Stimulated activated CD8-positive, alpha-beta memory T cell treated with anti-CD3 and anti-CD28 coated beads, Interleukin-7, amount 100 ng/mL, for 4 hours (primary cell): ENCODE measurements around the gene RAPGEF5.
A peak's percentile ranks its signal among the peaks of the same experiment; 100 is the strongest.

Experiments used
- DNase-seq, 2 donors: peaks; one replicate each; pipeline ENCODE4 v3.0.0-alpha.2; 2020; ENCODE audit warnings: low read depth in 2 of 2

RAPGEF5 gene

GRCh38 chr7:22189230-22189629 is 167.7 kb downstream of the RAPGEF5 start:
- no peak for DNase-seq

GRCh38 chr7:22187691-22188348 is 169.1 kb downstream of the RAPGEF5 start:
- DNase-seq, result no peak

- DNase-seq, result no peak
These were observed 171.4 kb downstream of the RAPGEF5 start for GRCh38 chr7:22185559-22185958.

- DNase-seq, result no peak
These were observed 172.3 kb downstream of the RAPGEF5 start for GRCh38 chr7:22184549-22185199.

GRCh38 chr7:22183522-22184280 is 173.3 kb downstream of the RAPGEF5 start:
- DNase-seq, result no peak

- DNase-seq, result no peak
These were observed 174.8 kb downstream of the RAPGEF5 start for GRCh38 chr7:22182149-22182548.

GRCh38 chr7:22181663-22182062 is 175.3 kb downstream of the RAPGEF5 start:
- no peak for DNase-seq

- no peak for DNase-seq
These were observed 177.5 kb downstream of the RAPGEF5 start for GRCh38 chr7:22179442-22179879.

- no peak for DNase-seq
These were observed 178.2 kb downstream of the RAPGEF5 start for GRCh38 chr7:22178735-22179134.

GRCh38 chr7:22176791-22177412 is 180.1 kb downstream of the RAPGEF5 start:
- no peak for DNase-seq

- DNase-seq, result no peak
These were observed 182.4 kb downstream of the RAPGEF5 start for GRCh38 chr7:22174574-22174953.

GRCh38 chr7:22173685-22174573 is 183.0 kb downstream of the RAPGEF5 start:
- peak; percentile 2 to 4 for DNase-seq

- no peak for DNase-seq
These were observed 188.8 kb downstream of the RAPGEF5 start for GRCh38 chr7:22168129-22168634.

GRCh38 chr7:22167482-22167881 is 189.5 kb downstream of the RAPGEF5 start:
- DNase-seq, result no peak

- no peak for DNase-seq
These were observed 190.0 kb downstream of the RAPGEF5 start for GRCh38 chr7:22166928-22167327.

- DNase-seq, result no peak
These were observed 197.6 kb downstream of the RAPGEF5 start for GRCh38 chr7:22159341-22159740.

GRCh38 chr7:22157552-22157951 is 199.4 kb downstream of the RAPGEF5 start:
- no peak for DNase-seq

- no peak for DNase-seq
These were observed 200.7 kb downstream of the RAPGEF5 start for GRCh38 chr7:22156205-22156604.

GRCh38 chr7:22154143-22154529 is 202.8 kb downstream of the RAPGEF5 start:
- DNase-seq, result no peak

GRCh38 chr7:22153432-22154142 is 203.4 kb downstream of the RAPGEF5 start:
- DNase-seq, result no peak

- DNase-seq, result no peak
These were observed 204.3 kb downstream of the RAPGEF5 start for GRCh38 chr7:22152690-22153089.
